Left colon (tissue), 2 donors: ENCODE results near the gene CACNA2D2. TPM values are rescaled to one million over a fixed set of nuclear protein-coding genes. Genes with fewer than 3 reads are reported as not detected.
A peak's percentile ranks its signal among the peaks of the same experiment; 100 is the strongest.

ENCODE experiments used
- ATAC-seq: fragments of 200-7000 bp; cut with Tn5 transposase; one replicate; pipeline ENCODE4 v1.9.1; 2020; ENCODE audit warnings: mild to moderate bottlenecking, moderate library complexity
- DNase-seq, 2 donors: peaks; one replicate each; pipeline ENCODE4 v3.0.0-alpha.2; 2020
- intact Hi-C, 2 donors: fragments of 100-400 bp; cut with DNase I in 1 of 2; cut with micrococcal nuclease in 1 of 2; formaldehyde crosslinking; loops; one replicate each; pipeline versions ENCODE4 v1.11.2 to v1.14.0; 2022; cut with DNase I, micrococcal nuclease
- total RNA-seq, 2 donors: library from RNA; stranded (reverse); fragmentation: NEBNext Ultra II Directional; extraction: Animal tissue kit (Norgen Biotek cat#: 25700); gene quantifications; one replicate each; pipeline ENCODE4 v1.2.1, GENCODE V29; 2021
- donor health status: DM: no; HTN: no; CAD: no.
- donor health status: DM: yes; HTN: yes; CAD: no.

The CACNA2D2 gene
- total RNA-seq, 2 donors from 2014 or later: 1.9 to 3.2 TPM

DNA sequence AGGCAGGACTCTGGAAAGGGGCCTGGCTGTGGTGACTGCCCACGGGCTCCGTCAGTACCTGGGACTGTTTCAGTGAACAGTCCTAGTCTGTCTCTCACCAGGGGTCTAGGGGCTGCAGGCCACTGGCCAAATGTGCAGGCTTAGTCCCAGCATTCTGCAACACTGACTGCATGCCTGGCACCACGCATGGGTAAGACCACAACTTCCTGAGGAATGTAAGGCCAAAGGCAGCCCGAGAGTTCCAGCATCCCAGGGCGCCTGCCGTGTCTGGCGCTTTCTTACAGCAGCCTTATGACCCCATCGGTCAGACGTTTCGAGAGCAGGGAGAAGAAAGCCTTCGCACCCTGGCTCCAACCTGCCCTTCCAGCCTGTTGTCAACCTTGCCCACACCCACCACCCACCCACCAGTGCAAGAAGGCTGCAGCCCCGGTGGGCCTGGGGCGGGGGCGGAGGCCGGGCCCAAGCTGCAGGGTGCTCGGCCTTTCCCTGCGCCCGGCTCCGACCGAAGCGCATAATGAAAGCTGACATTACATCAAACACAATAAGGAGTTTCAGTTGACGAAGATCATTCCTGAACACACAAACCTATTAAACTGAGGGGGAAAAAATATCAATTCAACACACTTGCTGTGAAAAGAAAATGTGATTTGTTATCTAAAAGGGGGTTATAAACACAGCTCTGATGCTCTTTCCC, 114.6 kb downstream of the CACNA2D2 start:
- intact Hi-C loops: no loop called here
- no peak for ATAC-seq
- no peak for DNase-seq

DNA sequence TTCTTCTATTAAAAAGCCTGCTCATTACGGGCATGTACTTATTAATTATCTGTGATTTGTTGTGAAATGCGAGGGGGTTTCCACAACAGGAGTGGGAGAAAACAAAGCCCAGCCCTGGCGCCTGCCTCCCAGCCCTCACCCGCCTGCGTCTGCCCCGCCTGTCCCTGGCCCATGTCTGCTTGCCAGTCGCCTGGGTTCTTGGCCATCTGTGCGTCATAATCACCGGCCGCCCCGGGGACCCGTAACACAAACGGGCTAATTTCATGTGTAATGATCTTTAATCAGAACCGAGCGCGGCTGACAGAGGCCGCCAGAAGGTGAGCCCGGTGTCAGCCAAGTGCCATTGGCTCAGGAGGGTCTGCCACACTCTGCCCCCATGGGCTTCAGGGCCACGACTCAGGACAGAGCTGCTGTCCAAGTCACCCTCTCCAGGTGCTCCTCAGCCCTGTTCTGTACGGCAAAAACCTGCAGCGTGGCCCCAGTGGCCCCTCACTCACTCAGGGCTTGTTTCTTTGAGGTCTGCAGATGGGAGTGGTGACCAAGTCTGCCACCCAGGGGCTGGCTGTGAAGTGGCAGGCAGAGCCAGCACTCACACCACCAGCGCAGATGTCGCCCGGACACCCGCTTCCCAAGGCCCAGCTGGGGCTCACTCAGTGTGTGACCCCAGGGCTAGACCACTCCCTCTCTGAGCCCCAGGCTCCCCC, 115.3 kb downstream of the CACNA2D2 start:
- intact Hi-C loops: no loop called here

DNA sequence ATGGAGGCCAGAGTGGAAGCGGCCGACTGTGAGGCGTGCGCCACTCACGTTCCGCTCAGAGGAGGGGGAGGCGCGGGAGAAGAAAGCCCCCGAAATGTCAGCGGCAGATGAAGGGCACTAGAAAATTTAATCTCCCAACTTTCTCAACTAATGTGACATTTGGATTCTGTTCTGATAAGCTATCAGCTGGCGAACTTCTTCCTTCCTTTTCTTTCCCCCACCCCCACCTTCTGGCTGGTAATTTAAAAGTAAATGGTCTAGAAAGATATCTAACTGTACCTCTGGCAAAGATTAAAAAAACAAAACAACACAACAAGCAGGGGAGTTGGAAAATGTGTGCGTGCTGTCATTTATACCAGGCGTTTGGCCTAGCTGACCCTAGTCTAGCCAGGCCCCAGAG, 117.7 kb downstream of the CACNA2D2 start:
- DNase-seq (no peak), ATAC-seq (no peak)
- intact Hi-C loops: no loop called here

More for the DNA sequence above, 115.3 kb downstream of the CACNA2D2 start:
- ATAC-seq (peak; percentile 39), DNase-seq (no peak)

DNA sequence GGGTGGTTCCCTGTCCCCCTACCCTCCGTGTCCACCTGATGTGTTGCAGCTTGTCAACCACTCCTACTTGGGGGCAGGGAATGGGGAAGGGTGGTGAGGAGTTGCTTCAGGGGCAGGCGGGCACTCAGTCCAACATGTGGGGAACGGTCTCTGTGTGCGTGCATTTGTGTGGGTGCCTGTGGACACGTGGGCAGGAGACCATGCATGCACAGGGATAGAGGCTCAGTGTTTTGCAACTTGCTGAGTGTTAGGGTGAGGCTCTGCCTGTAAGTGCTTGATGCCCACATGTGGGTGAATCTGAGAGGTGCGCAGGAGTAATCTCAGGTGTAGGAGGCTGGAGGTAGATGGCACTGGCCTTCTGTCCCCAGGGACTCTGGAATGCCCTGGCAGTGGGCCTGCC, 119.7 kb downstream of the CACNA2D2 start:
- ATAC-seq (no peak), DNase-seq (no peak)
- intact Hi-C loops: no loop called here

DNA sequence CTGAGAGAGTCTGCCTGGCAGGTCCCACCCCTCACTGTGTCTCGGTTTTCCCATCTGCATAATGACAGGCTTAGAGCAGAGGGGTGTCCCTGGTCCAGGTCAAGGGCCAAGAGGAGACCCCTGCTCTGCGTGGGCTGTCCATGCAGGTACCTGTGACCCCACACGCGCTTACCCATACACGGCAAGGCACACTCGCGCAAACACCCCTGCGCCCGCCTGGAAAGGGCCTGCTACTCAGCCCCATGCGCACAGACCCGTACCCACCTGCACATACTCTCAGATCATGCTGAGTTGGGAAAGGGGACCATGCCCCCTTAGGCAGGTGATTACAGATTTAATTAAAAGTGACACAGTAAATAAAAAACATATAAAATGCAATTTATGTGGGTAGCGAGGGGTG, 120.7 kb downstream of the CACNA2D2 start:
- ATAC-seq (no peak), DNase-seq (no peak)
- intact Hi-C loops: no loop called here

DNA sequence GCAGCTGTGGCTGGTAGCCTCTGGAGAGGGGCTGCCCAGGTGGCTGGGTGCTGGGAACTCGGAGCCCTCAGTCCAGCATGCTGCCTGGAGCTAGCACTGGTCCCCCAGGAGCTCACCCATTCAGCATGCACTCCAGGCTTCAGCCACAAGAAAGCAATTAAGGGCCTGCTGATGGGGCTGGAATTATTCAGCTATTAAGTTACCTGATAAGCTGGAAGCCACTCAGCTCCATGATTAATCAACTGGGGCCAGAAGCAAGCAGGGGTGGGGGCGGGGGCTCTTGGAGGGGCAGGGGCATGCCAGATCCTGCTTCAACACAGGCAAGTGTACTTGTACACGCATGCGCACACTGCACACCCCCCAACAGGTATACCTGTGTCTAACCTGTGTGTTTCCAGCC, 122.1 kb downstream of the CACNA2D2 start:
- ATAC-seq (no peak), DNase-seq (no peak)
- intact Hi-C loops: no loop called here

DNA sequence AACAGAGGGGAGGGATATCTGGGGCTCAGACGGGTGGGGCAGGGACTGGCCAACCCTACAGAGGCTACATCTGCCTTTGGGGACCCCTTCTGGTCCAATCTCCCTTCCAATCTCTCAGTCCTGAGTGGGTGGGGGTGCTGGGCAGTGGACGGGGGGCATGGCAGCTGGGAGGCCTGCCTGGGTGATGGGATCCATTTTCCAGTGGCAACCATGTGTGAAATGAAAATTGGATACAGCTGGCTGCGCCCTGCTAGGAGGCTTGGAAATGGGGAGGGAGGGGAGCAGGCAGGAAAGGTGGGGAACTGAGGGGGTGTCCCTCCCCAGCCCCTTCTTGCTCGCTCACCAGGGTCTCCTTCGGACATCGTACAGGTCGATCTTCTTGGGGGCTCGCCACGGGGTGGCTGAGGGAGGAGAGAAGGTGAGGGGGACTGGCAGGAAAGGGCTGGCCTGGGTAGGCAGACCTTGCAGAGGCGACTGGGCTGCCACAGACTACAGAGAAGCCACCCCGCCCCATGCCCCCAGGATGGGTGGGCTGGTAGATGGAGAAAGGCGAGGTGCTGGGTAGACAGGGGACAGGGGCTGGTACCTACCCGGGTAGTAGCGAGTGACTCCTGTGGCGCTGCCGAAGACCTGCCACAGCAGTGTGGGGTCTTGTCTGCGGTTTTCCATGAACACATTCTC, 122.9 kb downstream of the CACNA2D2 start:
- ATAC-seq (no peak), DNase-seq (no peak)
- intact Hi-C loops: no loop called here

DNA sequence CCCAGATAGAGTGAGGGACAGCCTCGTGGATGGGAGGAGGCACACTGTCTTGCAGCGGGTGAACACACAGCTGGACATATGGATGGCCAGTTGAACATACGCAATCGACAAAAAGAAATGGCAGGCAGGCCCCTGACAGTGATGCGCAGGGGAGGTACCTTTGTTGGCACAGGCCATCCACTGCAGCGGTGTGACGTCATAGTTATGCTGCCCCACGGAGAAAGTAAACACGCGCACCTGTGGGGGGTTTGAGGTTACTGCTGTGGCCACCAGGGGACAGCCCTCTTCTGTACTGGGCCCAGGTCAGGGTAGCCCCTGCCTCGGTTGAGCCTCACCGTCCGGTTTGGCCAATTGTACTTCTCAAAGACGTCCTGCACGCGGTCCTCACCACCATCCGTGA, 124.7 kb downstream of the CACNA2D2 start:
- intact Hi-C loops: no loop called here

DNA sequence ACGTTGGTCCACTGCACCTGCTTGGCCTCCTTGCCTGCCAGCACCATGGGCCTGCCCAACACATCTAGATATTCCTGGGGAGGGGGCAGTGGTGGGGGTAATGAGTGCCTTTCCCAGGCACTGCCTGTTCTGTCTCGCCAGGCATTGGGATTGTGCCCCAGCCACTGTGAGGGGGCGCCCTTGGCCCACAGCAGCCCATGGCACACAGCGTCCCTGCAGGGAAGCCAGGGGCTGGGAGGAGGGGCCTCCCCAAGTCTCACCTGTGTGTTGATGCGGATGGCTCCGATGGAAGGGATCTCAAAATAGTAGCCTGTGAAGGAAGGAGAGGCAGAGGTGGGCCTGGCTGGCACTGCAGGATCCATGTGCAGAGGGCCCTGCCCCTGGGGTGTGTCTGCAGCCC, 125.4 kb downstream of the CACNA2D2 start:
- intact Hi-C loops: no loop called here
- DNase-seq (no peak), ATAC-seq (no peak)

More for the DNA sequence above, 124.7 kb downstream of the CACNA2D2 start:
- ATAC-seq: no peak
- no peak for DNase-seq

DNA sequence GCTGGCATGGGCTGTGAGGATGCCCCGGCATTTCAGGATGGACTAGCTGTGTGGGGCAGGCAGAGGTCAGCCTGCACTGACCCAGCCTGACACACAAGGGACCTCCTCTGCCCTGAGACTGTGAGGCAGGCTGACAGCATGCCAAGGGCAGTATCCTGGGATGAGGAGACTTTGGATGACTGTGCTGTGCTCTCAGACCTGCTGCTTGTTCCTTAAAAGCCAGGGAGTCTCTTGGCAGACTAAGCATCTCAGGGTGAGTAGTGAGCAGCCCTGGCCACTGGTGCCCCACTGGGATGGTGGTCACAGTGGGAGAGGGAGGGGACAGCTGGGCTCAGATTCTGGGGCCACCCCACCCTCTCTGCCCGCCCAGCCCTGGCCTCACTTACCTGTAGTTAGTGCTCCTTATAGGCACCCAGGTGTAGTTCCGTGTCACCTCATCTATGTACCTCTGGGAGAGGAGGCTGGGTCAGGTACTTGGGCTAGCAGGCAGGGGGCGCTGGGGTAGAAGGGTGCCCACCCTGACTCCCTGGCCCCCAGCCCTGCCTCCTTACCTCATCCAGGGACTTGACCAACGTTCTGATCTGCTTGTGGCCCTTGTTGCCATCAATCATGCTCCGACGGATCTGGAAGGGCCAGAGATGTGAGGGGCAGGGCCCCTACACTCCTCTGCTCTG, 128.0 kb downstream of the CACNA2D2 start:
- no peak for ATAC-seq
- no peak for DNase-seq
- intact Hi-C loops: no loop called here

DNA sequence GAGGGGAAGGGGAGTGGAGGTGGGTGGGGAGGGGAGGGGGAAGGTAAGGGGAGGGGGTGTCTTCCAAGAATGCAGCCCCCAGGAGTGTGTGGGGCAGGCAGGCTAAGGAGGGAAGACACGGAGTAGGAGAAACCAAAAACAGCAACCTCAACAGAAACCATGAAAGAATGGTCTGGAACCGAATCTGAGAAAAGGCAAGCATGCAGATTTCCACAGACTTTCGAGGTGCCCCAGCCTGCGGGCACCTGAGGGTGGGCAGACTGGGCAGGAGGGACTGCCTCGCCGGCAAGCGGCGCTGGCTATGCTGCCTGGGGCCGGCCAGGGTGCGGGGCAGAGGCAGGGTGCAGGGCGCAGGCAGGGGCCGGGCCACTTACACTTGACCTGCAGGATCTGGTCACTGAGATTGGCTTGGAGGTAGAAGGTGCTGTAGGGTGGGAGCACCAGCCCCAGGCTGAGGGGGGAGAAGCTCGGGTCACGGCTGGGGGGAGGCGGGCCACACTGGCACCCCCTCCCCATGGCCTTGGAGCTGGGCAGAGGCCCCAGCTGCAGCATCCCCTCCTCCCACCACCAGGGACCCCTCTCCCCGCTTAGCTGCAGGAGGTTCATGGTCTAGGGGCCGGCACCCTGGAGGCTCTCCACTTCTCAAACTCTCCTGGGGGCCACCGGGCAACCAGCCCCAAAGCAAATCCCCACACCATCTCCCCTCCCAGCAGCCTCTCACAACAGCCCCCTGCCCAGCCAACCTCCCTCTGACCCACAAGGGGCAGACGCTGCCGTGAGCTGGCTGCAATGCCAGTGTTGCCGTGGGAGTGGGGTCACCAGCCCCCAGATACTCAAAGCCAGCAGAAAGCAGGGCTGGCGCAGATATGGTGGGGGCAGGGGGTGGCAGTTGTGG, 128.8 kb downstream of the CACNA2D2 start:
- ATAC-seq: no peak
- intact Hi-C loops: no loop called here
- no peak for DNase-seq

DNA sequence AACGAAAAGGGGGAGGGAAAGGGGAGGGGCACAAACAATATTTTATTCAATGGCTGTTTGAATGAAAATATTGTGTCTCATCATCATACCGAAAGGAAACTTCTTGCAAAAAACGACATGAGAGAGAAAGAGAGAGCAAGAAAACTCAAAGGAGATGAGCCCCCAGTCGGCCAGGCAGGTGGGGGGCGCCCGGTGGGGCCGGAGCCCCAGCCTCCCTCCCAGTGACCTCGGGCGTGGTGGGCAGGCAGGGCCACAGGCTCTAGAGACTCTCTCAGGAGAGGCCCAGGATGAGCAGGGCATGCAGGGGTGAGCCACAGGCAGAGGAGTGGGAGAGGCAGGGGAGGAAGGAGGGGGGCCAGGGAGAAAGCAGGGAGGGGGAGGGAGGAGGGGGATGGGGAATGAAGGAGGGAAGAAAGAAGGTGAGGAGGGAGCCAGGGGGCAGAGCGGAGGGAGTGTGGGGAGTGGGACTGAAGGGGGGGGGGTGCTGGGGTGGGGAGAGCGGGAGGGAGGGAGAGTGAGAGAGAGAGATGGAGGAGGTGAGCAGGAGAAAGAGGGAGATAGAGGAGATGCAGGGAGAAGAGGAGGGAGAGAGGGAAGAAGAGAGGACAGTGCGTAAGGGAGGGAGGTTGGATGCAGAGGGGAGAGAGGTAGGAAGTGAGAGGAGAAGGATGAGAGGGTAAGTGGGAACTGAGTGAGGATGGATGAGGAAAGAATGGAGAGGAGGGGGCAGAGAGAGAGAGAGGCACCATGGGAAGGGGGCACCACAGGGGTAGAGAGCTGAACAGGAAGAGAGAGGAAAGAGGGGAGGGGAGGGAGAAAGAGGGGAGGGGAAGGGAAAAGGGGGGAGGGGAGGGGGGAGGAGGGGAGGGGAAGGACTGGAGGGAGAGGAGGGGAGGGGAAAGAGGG, 130.0 kb downstream of the CACNA2D2 start:
- no peak for ATAC-seq
- intact Hi-C loops: no loop called here
- no peak for DNase-seq

DNA sequence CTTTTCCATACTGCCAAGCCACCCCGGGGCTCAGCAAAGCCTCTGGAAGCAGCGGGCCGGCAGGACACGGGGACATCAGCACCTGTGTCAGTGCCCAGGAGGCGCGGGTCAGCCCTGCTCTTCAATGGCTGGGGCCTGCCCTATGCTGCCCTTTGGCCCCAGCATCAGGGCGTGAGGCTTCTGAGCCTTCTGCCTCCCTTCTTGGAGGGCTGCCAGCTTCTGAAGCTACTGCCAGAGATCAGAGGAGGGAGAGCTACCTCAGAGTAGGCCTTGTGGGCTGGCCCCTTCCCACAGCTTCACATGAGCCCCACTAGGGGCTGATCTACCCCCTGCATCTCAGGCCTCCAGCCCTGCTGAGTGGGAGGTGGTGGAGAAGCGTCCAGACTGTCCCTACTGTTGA, 131.1 kb downstream of the CACNA2D2 start:
- ATAC-seq (peak; percentile 86), DNase-seq (peak; percentile 62 to 78)
- intact Hi-C loops: no loop called here

DNA sequence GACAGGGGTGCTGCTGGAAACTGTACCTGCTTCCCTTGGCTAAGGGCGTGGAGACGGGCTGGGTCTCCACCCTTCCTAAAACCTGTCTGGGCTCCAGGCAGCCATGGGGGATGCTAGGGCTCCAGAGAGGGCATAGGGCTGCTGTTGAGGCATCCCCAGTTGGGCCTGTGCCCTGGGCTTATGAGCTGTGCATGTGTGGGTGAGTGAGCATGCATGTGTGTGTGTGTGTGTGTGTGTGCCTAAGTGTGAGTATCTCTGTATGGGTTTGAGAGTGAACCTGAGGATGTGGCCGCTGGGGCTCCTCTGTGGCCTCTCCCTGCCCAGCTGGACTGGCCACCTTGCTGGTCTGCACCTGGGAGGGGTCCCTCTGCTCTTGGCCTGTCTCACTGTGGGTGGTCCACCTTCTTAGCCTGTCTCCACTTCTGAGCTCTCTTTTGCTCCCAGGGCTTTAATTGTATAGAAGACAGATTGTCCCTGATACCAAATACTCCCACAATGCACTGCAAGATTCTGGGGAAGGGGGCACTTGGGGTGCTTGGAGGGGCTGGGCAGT, 132.2 kb downstream of the CACNA2D2 start:
- intact Hi-C loops: no loop called here
- ATAC-seq: no peak
- no peak for DNase-seq

DNA sequence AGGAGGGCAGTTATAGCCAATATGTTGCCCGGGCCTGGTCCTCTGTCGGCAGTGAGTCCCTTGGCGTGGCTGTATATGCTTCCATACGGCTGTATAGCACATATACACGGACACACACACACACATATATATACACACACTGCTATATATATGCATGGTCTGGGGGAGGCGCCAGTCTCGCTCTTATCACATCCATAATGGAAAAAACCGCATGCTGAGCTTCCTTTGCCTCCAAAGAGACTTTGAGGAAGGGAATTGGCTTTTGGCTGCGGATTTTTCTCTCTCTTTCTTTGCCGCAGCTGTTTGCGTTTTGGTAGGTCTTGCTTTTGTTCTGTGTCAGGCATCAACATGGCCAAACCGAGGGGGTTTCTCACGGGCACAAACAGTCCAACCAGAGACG, 132.8 kb downstream of the CACNA2D2 start:
- no peak for DNase-seq
- intact Hi-C loops: no loop called here
- ATAC-seq: no peak

DNA sequence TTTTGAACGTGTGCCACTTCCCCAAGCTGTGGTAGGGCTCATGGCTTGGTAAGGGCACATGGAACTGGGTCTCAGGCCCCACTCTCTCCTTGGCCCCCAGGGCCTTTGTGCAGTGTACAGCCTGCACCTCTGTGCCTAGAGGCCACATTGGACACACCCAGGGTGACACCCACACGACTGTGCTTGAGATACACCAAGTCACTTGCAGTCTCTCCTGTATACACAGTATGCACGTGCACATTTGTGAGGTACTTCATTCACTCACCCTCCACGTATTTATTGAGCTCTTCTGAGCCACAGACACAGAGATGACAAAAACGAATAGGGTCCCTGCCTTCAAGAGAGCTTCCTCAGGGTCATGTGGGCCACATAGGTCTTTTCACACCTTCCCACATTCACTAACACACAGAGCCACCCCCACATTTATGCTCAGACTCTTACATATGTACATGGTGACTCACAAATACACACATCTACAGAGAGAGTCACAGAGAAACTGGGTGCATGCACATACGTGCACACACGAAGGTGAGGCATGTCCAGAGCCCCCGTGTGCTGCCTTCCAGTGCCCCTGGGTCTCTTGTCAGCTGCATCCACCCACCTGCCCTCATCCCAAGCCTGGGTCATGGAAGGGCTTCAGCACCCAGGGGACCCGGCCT, 134.3 kb downstream of the CACNA2D2 start:
- ATAC-seq (no peak), DNase-seq (no peak)
- intact Hi-C loops: loop anchor here in 1 of 2 donors (10.0 kb wide), 1 partner anchor 166 kb away; no protein-coding TSS in a partner anchor

DNA sequence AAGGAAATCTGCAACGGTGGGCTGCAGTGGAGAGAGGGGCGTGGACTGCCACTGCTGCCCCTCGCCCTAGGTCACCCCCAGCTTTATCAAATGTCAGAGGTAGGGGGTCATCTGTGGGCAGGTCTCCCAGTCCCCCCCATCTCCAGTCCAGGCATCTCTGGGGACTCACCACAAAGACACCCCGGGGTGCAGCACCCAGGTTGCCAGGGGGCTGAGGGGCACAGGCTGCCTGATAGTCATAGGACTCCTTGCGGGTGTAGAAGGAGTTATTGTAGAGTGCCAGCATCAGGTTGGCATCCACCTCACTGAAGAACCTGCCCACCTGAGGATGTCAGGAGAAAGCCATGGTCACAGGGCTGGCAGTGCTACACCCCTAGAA, 137.6 kb downstream of the CACNA2D2 start:
- intact Hi-C loops: loop anchor here in 1 of 2 donors (10.0 kb wide), 1 partner anchor 169 kb away; no protein-coding TSS in a partner anchor

More for the DNA sequence above, 137.6 kb downstream of the CACNA2D2 start:
- DNase-seq (no peak), ATAC-seq (no peak)
